ENCODE results near the gene PLEKHB2.
"Not testable (repeated sequence)": the region's sequence is repeated elsewhere in the genome, so short reads cannot be mapped to it uniquely, and the experiment has no call there.

The PLEKHB2 gene

GRCh38 chr2:131105156-131105949 is at the start of gene PLEKHB2:
TSS of gene PLEKHB2 (plus strand) at chr2:131105336. CDS start at chr2:131120942, 15,606 bp downstream.
- peak; percentile 38 to 95 (median 85) for DNase-seq

- DNase-seq: peak in 18 of 56 donors; percentile 15 to 63 (median 30)
These were observed 48.8 kb upstream of the PLEKHB2 start for GRCh38 chr2:131056204-131056931.

GRCh38 chr2:131056932-131057287 is 48.2 kb upstream of the PLEKHB2 start:
- no peak for DNase-seq

- DNase-seq: no peak
These were observed 46.8 kb upstream of the PLEKHB2 start for GRCh38 chr2:131058214-131058843.

- peak in 45 of 56 donors; percentile 21 to 88 (median 65) for DNase-seq
These were observed 46.2 kb upstream of the PLEKHB2 start for GRCh38 chr2:131058920-131059319.

GRCh38 chr2:131063501-131064283 is 41.4 kb upstream of the PLEKHB2 start:
- no peak for DNase-seq

- DNase-seq: no peak
These were observed 40.3 kb upstream of the PLEKHB2 start for GRCh38 chr2:131064589-131065512.

- DNase-seq: no peak
These were observed 37.5 kb upstream of the PLEKHB2 start for GRCh38 chr2:131067465-131068125.

- DNase-seq: not testable (repeated sequence)
These were observed 37.0 kb upstream of the PLEKHB2 start for GRCh38 chr2:131068172-131068571.

- DNase-seq: not testable (repeated sequence)
These were observed 29.6 kb upstream of the PLEKHB2 start for GRCh38 chr2:131075578-131075977.

- no peak for DNase-seq
These were observed 28.4 kb upstream of the PLEKHB2 start for GRCh38 chr2:131076707-131077106.

GRCh38 chr2:131077182-131077846 is 27.8 kb upstream of the PLEKHB2 start:
- peak in 1 of 56 donors; percentile 9 for DNase-seq

GRCh38 chr2:131077966-131078365 is 27.2 kb upstream of the PLEKHB2 start:
- DNase-seq: no peak

GRCh38 chr2:131079931-131080330 is 25.2 kb upstream of the PLEKHB2 start:
- not testable (repeated sequence) for DNase-seq

GRCh38 chr2:131081190-131081589 is 23.9 kb upstream of the PLEKHB2 start:
- DNase-seq: no peak

GRCh38 chr2:131085646-131086045 is 19.5 kb upstream of the PLEKHB2 start:
- DNase-seq: no peak

- DNase-seq: no peak
These were observed 12.6 kb upstream of the PLEKHB2 start for GRCh38 chr2:131092458-131093005.

- DNase-seq: peak in 55 of 56 donors; percentile 12 to 91 (median 76)
These were observed 12.0 kb upstream of the PLEKHB2 start, which contains the start of gene FAM168B for GRCh38 chr2:131093006-131093695. TSS of gene FAM168B (minus strand) at chr2:131093460. CDS start at chr2:131082646, 10,814 bp downstream.

Data from amygdala (tissue), 56 donors.